ENCODE data around the gene CD207.

DNA sequence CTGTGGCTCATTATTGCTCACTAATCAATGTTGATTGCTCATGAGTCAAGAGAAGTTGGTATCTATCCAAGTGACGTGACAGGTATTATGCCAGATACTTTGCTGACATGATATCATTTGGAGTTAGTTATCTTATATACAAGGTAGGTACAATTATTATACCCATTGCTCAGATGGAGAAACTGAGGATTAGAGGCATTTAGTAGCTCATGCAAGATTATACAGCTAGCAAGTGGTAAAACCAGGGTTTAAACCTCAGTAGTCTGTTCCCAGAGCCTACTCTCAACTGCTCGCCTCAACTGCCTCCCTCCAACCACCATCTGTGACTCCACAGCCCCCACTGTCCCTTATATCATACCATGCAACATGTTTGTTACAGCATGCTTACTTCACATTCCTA, 51.3 kb downstream of the CD207 start:
- TF ChIP-seq, protein P1, sequence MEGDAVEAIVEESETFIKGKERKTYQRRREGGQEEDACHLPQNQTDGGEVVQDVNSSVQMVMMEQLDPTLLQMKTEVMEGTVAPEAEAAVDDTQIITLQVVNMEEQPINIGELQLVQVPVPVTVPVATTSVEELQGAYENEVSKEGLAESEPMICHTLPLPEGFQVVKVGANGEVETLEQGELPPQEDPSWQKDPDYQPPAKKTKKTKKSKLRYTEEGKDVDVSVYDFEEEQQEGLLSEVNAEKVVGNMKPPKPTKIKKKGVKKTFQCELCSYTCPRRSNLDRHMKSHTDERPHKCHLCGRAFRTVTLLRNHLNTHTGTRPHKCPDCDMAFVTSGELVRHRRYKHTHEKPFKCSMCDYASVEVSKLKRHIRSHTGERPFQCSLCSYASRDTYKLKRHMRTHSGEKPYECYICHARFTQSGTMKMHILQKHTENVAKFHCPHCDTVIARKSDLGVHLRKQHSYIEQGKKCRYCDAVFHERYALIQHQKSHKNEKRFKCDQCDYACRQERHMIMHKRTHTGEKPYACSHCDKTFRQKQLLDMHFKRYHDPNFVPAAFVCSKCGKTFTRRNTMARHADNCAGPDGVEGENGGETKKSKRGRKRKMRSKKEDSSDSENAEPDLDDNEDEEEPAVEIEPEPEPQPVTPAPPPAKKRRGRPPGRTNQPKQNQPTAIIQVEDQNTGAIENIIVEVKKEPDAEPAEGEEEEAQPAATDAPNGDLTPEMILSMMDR (IDR thresholded peaks at IDR 0.05) = no peak
- no peak for TF ChIP-seq POLR2A (IDR thresholded peaks at IDR 0.05)
